ENCODE measurements around the gene DCLK2. TPM values are rescaled to one million over a fixed set of nuclear protein-coding genes. Genes with fewer than 3 reads are reported as not detected.

The DCLK2 gene
- total RNA-seq, 1 donor from 2014 or later = 2.0 TPM

DNA sequence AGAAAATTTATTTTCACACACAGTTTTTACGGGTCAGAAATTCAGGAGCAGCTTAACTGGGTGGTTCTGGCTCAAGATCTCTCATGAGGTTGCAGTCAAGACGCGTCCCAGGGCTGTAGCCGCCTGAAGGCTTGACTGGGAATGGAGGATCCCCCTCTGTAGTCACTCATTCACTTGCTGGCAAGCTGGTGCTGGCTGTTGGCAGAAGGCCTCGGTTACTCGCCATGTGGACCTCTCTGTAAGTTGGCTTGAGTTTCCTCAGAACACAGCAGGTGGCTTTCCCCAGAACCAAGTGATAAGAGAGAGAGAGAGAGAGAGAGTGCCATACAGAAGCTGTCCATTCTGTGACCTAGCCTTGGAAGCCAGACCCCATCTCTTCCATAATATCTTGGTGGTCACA, 132.8 kb downstream of the DCLK2 start:
- DNase-seq = no peak

- DNase-seq = no peak
Measured at GRCh38 chr4:150211799-150212445, 133.7 kb downstream of the DCLK2 start.

- no peak for DNase-seq
Measured at GRCh38 chr4:150212485-150212884, 134.2 kb downstream of the DCLK2 start.

DNA sequence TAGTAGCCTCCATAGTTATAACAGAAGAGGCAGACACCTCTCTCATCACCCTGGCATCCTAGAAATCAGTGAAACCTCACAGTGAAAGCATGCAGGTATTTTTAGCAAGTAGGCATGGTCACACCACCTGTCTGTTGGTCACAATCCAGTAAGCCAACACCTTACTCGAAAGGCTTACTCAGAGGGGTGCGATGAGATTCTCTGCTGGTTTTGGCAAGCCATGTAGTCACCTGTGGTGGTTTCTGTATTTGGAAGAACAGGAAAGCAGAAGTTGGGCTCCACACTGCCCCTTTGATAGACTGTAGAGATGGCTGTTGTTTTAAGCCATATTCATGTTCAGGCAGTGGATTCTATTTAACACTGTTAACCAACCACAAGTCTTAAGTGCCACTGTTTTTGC, 134.7 kb downstream of the DCLK2 start:
- DNase-seq = no peak

- DNase-seq = no peak
Measured at GRCh38 chr4:150215601-150216000, 137.4 kb downstream of the DCLK2 start.

- DNase-seq = no peak
Measured at GRCh38 chr4:150216726-150217125, 138.5 kb downstream of the DCLK2 start.

GRCh38 chr4:150217192-150217591, 138.9 kb downstream of the DCLK2 start:
- peak; percentile 79 for DNase-seq

GRCh38 chr4:150217808-150218207, 139.6 kb downstream of the DCLK2 start:
- no peak for DNase-seq

DNA sequence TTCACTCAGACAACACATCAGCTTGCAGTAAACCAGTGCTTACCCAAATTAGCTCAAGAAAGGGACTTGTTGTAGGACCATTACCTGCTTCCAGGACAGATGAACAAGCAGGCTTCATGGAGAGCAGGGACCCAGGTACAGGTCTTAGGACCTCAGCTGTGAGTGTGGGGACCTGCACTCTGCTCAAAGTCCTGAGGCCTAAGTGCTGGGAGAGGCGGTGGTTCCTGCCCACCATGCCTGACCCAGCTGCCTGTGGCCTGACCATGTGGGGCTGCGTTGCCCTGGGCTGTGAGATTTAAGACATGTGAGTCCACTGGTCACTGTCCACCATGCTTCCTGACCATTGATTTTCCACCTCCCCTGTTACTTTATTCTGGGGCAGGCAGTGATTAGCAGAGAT, 140.2 kb downstream of the DCLK2 start:
- DNase-seq = no peak

GRCh38 chr4:150219841-150220240, 141.6 kb downstream of the DCLK2 start:
- DNase-seq = no peak

GRCh38 chr4:150224896-150225591, 146.8 kb downstream of the DCLK2 start:
- DNase-seq = peak; percentile 47

DNA sequence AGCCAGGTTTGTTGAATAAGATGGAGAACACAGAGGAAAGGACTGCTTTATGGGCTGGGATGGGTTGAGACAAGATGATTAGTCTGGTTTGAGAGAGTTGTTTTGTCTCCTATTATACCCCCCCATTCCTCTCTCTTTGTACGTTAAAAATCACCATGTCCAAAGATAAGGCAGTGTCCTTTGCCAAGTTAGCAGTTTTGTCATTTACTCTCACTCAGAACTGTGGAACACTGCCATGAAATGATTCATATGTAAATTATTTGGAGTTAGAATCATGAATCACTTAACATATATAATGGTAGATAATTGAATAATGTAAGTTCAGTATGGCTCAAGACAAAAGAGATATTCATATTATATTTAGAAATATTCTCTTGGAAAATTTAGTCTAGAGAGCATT, 151.3 kb downstream of the DCLK2 start:
- peak; percentile 62 for DNase-seq

- no peak for DNase-seq
Measured at GRCh38 chr4:150230561-150230960, 152.3 kb downstream of the DCLK2 start.

DNA sequence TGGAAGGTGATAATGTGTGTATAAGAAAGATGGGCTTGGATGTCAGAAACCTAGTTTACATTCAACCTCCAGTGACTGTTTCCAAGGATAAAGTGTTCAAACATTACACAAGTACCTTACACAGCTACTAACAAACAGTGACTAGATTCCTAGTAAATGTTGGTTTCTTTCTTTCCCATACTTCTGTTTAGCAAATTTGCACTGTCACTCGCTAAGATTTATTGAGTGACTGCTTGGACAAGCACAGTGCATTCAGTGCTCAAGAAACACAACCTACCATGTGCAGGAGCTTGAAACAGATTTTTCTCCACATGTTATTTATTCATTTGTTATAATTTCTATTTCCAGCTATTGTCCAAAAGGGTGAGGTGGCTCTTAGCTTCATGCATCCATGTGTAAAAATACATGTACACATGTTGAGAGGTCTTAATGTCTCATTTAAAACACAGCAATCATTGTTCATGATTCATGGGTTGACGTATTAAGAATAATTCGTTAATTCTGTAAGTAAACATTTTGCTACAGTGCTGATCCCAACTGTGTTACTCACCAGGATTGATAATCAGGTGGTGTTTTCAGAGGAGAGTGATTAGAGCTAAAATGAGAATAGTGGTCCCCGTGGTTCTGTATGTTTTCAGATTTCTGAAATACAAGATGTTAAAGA, 153.0 kb downstream of the DCLK2 start:
- no peak for DNase-seq

DNA sequence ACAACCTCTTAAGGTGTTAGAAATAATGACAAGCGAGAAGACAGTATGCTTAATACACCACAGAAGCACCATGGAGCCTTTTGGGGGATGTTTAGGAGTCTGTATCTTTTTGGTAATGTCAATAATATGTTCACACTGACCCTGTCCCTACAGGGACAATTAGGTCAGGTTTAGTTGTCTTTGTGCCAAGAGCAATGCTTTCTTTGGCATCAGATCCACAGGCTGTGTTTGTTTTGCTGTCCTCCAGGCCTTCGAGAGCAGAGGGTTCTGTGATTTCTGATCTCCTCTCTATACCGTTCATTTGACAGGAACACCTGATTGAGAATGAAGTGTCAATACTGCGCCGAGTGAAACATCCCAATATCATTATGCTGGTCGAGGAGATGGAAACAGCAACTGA, 153.8 kb downstream of the DCLK2 start:
- DNase-seq = peak; percentile 74

DNA sequence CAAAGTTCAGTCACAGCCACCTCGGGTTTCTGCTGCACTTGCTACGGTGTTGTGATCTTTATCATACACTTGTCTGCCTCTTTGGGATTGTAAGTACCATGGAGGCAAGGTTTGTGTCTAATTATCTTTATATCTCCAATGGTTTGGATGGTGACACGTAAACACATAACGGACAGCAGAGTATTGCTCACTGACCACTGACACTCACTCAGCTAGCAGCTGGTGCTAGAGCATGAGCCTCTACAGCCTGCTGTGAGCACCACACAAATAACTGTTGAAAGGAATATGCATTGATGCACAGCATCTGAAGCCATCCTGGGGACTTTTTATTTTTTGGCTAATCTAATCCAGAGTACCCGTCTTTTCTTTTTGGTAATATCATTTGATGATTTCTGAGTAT, 156.0 kb downstream of the DCLK2 start:
- DNase-seq = no peak

DNA sequence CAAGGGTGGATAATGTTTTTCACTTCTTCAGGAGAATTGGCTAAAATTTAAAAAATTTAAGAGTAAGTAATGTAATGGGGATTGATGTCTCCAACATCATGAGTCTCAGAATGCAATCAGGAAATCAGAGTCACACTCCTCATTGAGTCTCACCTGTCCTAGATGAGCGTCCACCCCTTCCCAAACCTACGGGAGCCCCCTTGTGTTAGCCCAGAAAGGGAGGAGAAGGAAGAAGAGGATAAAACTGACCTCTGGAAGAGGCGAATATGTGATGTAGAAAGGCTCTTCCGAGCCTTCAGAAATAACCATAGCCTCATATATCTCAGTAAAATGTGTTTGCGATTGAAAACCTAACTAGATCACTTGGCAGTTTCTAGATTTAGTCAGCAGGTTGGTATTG, 157.1 kb downstream of the DCLK2 start:
- DNase-seq = no peak

DNA sequence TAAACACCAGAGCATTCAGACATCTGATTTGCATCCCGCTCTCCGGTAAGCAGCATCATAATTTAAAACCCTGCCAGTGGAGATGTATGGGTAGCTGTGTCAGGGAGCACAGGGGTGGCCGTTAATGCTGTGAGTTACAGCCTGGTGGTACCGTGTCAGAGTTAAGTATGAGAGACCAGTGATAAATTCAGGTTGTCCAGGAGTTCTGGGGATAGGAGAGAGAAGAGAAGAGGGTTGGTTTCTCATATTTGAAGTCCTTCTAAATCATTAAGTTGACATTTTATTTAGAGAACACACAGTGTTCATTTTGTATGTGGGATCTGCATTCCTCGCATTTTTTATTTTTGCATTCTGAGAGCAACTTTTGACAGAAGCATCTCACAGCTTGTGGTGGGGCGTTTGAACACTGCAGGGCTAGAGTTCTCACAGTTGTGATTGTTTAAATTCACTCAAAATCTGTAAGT, 157.6 kb downstream of the DCLK2 start:
- no peak for DNase-seq

GRCh38 chr4:150236626-150237025, 158.4 kb downstream of the DCLK2 start:
- DNase-seq = peak; percentile 30

DNA sequence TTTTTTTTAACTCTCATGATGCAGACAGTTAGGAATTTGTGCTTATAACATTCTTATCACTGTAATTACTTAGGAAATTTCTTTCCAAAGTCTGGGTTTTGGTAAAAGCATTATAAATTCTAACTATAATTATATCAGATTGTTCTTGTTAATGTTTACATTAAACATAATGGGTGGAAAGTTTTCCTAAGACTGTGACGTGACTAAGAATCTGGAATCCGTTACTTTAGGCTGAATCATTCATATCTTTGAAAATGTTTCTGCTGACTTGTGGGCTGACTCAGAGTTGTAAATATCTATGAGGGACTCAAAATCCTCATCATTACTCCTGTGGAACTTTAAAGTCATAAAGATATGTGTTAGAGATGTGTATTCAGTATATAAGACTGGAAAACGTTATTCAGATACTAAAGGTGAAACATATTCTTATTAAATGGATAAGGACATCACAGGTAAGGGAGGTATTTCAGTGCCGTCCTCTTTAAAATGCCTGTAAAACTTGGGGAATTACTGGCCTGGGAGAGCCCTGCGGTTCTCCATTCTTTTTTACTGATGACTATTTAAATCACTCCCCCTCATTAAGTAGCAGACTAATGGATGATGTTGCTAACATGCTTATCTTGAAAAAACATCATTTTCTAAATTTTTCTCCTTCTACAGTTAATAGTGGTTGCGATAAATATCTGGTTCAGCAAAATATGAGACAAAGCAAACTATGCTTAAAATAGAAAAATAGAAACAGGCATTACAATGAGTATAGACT, 159.0 kb downstream of the DCLK2 start:
- peak; percentile 88 for DNase-seq

GRCh38 chr4:150238591-150238990, 160.3 kb downstream of the DCLK2 start:
- no peak for DNase-seq

DNA sequence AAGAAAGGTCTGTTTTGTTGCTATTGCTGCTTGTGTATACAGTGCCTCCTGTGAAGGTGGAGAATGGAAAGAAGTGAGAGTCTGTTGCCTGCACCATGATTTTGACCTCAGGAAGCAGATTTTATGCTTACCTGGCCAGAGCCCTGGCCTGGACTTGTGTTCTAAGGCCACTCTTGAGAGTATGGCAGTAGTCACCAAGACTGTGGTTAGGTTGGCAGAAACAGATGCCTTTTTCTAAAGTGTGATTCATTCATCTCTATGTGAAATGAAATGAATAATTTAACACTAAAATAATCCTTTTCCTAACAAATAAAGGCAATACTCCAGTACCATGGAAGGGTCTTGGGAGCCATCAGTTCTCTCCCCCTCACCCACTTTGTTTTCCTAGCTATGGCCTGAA, 161.8 kb downstream of the DCLK2 start:
- DNase-seq = no peak

DNA sequence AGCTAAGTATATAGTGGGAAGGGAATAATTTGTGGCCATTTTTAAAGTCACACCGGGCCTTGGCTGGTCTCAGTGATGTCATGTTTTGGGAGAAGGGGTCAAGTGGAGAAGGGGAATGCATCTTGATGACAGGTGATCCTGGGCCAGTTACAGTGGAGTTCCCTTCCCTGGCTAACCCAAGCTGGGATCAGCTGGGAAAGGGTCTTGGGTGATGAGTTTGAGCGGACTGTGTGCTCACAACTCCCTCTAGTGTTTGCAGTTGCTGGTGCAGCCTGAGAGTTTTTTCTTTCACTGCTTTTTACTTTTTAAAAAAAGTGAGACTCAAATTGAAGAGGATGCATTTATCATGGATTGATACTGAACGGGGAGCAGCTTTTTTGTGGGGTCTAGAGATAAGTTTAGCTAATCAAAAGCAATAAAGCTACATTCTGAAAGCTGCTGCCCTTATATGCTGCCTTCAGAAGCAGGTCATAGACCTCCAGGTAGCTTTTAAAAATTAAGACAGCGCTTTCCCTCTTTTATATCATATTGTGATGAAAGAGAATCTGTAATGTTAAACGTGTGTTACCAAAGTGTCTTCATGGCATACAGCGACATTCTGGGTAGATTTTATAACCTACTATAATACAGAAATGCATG, 164.7 kb downstream of the DCLK2 start:
- DNase-seq = peak; percentile 73
